HG03571 (cell line): Measurements from ENCODE around the gene NUP214.
"Not testable (repeated sequence)": the region's sequence is repeated elsewhere in the genome, so short reads cannot be mapped to it uniquely, and the experiment has no call there.

Experiments
- ATAC-seq: cut with Tn5 transposase; IDR thresholded peaks from one replicate; pipeline ENCODE4 v1.9.1; 2021; ENCODE audit not compliant: unreplicated experiment

Gene NUP214

GRCh38 chr9:131191857-131192256 is 66.5 kb downstream of the NUP214 start:
- no peak for ATAC-seq

- no peak for ATAC-seq
These were observed 67.7 kb downstream of the NUP214 start for GRCh38 chr9:131193051-131193450.

- ATAC-seq: no peak
These were observed 69.4 kb downstream of the NUP214 start for GRCh38 chr9:131194762-131195161.

GRCh38 chr9:131197160-131197911 is 72.0 kb downstream of the NUP214 start:
- ATAC-seq: no peak

GRCh38 chr9:131198041-131198715 is 72.8 kb downstream of the NUP214 start:
- no peak for ATAC-seq

GRCh38 chr9:131201856-131202255 is 76.5 kb downstream of the NUP214 start:
- ATAC-seq: no peak

- ATAC-seq: no peak
These were observed 78.2 kb downstream of the NUP214 start for GRCh38 chr9:131203431-131204218.

- no peak for ATAC-seq
These were observed 78.9 kb downstream of the NUP214 start for GRCh38 chr9:131204285-131204684.

GRCh38 chr9:131206495-131206894 is 81.1 kb downstream of the NUP214 start:
- ATAC-seq: no peak

GRCh38 chr9:131211920-131212319 is 86.5 kb downstream of the NUP214 start:
- ATAC-seq: not testable (repeated sequence)

GRCh38 chr9:131214286-131214856 is 89.0 kb downstream of the NUP214 start:
- ATAC-seq: no peak

- ATAC-seq: no peak
These were observed 89.5 kb downstream of the NUP214 start for GRCh38 chr9:131214876-131215275.

GRCh38 chr9:131216806-131217205 is 91.4 kb downstream of the NUP214 start:
- ATAC-seq: no peak

GRCh38 chr9:131217331-131218031 is 92.1 kb downstream of the NUP214 start:
- no peak for ATAC-seq

- no peak for ATAC-seq
These were observed 93.0 kb downstream of the NUP214 start for GRCh38 chr9:131218370-131218769.

GRCh38 chr9:131220485-131220884 is 95.1 kb downstream of the NUP214 start:
- ATAC-seq: no peak

- no peak for ATAC-seq
These were observed 97.1 kb downstream of the NUP214 start for GRCh38 chr9:131222460-131222859.

GRCh38 chr9:131226226-131226625 is 100.8 kb downstream of the NUP214 start:
- ATAC-seq: no peak

- no peak for ATAC-seq
These were observed 101.9 kb downstream of the NUP214 start for GRCh38 chr9:131227112-131227958.

- no peak for ATAC-seq
These were observed 102.6 kb downstream of the NUP214 start for GRCh38 chr9:131227959-131228460.
